PC-9 (cell line): ENCODE measurements around the gene USP7.

Source experiments
- CTCF ChIP-seq: fragments of 200-600 bp; sonication (generic); conservative IDR thresholded peaks from 2 replicates; pipeline ENCODE4 v1.6.1; 2017; ENCODE audit warnings: mixed run types, antibody characterized with exemption, mild to moderate bottlenecking, moderate library complexity
- EZH2 ChIP-seq: fragments of 200-600 bp; sonication (generic); IDR thresholded peaks from 2 replicates; pipeline ENCODE4 v1.8.0; 2017; ENCODE audit warnings: antibody characterized with exemption, low read depth

- TF ChIP-seq CTCF (no peak), EZH2 (no peak)
Observed at GRCh38 chr16:8866884-8867215, 96.9 kb downstream of the USP7 start.
